K562 (cell line): ENCODE data around the gene CMIP. TPM values are rescaled to one million over a fixed set of nuclear protein-coding genes. Genes with fewer than 3 reads are reported as not detected.
A peak's percentile ranks its signal among the peaks of the same experiment; 100 is the strongest.

Experiments
- ATAC-seq: fragments of 200-7000 bp; cut with Tn5 transposase; 3 replicates; pipeline ENCODE4 v1.9.1; 2020; ENCODE audit warnings: moderate library complexity
- BruUV-seq: library from RNA; stranded (reverse); fragments of 400-500 nt; replicated peaks from 2 replicates; lab custom pipeline; 2021; lab: Mats Ljungman, UMichigan
- CTCF ChIA-PET: fragments of 300-600 bp; formaldehyde crosslinking; extraction: SDS; loops from one replicate; lab custom pipeline; 2021; ENCODE audit warnings: low intra/inter-chr PET ratio; lab: Yijun Ruan, JAX
- POLR2A ChIA-PET: fragments of 300-600, 350-650 bp; sonication (Branson Sonifier 250); formaldehyde crosslinking; extraction: SDS; loops from one replicate; lab custom pipeline; 2021; ENCODE audit warnings: antibody characterized with exemption, inconsistent platforms; lab: Yijun Ruan, JAX
- DNase-seq, 4 experiments: peaks; one replicate each; pipeline versions ENCODE4 v3.0.0 to v3.0.0-alpha.2; 2011 to 2018; ENCODE audit warnings: low spot score in 3 of 4, mixed read lengths in 3 of 4; ENCODE audit errors: extremely low read depth in 1 of 4
- FAIRE-seq: peaks from 2 replicates; lab custom pipeline; 2011; peaks lifted over from hg19 to GRCh38; lab: Jason Lieb, UNC
- H2AFZ ChIP-seq: 2 replicates; pipeline ENCODE4 v1.6.0; 2011; ENCODE audit warnings: low read depth, low read length, control low read depth, inconsistent platforms
- H3K27ac ChIP-seq: fragments of 200-600 bp; 3 replicates; pipeline ENCODE4 v1.8.0; 2011; ENCODE audit warnings: low read depth, mild to moderate bottlenecking, control low read depth, inconsistent platforms, low read length, moderate library complexity, mixed read lengths; ENCODE audit errors: extremely low read depth
- H3K27me3 ChIP-seq, 2 experiments: fragments of 300-600 bp in 1 of 2; 2 replicates in 1 of 2; 3 replicates in 1 of 2; pipeline versions ENCODE4 v1.6.0 to v1.8.0; 2011; ENCODE audit warnings: inconsistent platforms in 2 of 2, low read length in 2 of 2, mild to moderate bottlenecking in 1 of 2, mixed read lengths in 1 of 2, moderate library complexity in 1 of 2; ENCODE audit not compliant: control insufficient read depth in 2 of 2, insufficient read depth in 2 of 2
- H3K36me3 ChIP-seq: fragments of 300-600 bp; 3 replicates; pipeline ENCODE4 v1.8.0; 2011; ENCODE audit warnings: mild to moderate bottlenecking, low read length, inconsistent platforms; ENCODE audit not compliant: control insufficient read depth, insufficient read depth
- H3K4me1 ChIP-seq, 2 experiments: fragments of 200-600 bp in 1 of 2; replicated peaks in 1 of 2; 2 replicates in 1 of 2; 3 replicates in 1 of 2; pipeline versions ENCODE4 v1.5.1 to v1.8.0; 2011; ENCODE audit warnings: inconsistent platforms in 2 of 2, low read length in 2 of 2, mild to moderate bottlenecking in 1 of 2, mixed read lengths in 1 of 2, moderate library complexity in 1 of 2; ENCODE audit not compliant: control insufficient read depth in 2 of 2, insufficient read depth in 2 of 2
- H3K4me2 ChIP-seq: 2 replicates; pipeline ENCODE4 v1.6.1; 2011; ENCODE audit warnings: low read length, control low read depth, inconsistent platforms, mixed read lengths; ENCODE audit not compliant: insufficient read depth
- H3K4me3 ChIP-seq: fragments of 200-600 bp; sonication (generic), shearing (Covaris generic); 2 replicates; pipeline ENCODE4 v1.5.1; 2016; ENCODE audit warnings: control low read depth, inconsistent platforms
- H3K79me2 ChIP-seq: fragments of 200-600 bp; 3 replicates; pipeline ENCODE4 v1.8.0; 2011; ENCODE audit warnings: low read length, inconsistent platforms; ENCODE audit not compliant: control insufficient read depth, insufficient read depth
- H3K9ac ChIP-seq, 2 experiments: 2 replicates each; pipeline versions ENCODE4 v1.6.0 to v1.6.1; 2011; ENCODE audit warnings: low read depth in 2 of 2, low read length in 2 of 2, control low read depth in 1 of 2, inconsistent platforms in 1 of 2, mild to moderate bottlenecking in 1 of 2, mixed read lengths in 1 of 2; ENCODE audit not compliant: insufficient read depth in 1 of 2
- H3K9me1 ChIP-seq: one replicate; pipeline ENCODE4 v1.6.0; 2011; ENCODE audit warnings: inconsistent platforms, mild to moderate bottlenecking, low read length, moderate library complexity; ENCODE audit not compliant: control insufficient read depth, insufficient read depth
- H3K9me3 ChIP-seq: replicated peaks from 2 replicates; pipeline ENCODE4 v1.5.1; 2011; ENCODE audit warnings: low read depth, low read length, inconsistent platforms; ENCODE audit not compliant: control insufficient read depth, insufficient read depth
- H4K20me1 ChIP-seq: replicated peaks from 2 replicates; pipeline ENCODE4 v1.6.1; 2011; ENCODE audit warnings: low read length, inconsistent platforms, mixed read lengths; ENCODE audit not compliant: control insufficient read depth, insufficient read depth
- HDAC1 ChIP-seq, 2 experiments: fragments of 450-650 bp; IDR thresholded peaks; 2 replicates each; pipeline ENCODE4 v1.6.1; 2016 to 2017; ENCODE audit warnings: inconsistent platforms in 1 of 2, mild to moderate bottlenecking in 1 of 2, moderate library complexity in 1 of 2
- HMGN3 ChIP-seq: IDR thresholded peaks from 2 replicates; pipeline ENCODE4 v1.6.1; 2011; ENCODE audit warnings: borderline replicate concordance, low read depth, mild to moderate bottlenecking, mixed read lengths, low read length; ENCODE audit not compliant: insufficient read length; ENCODE audit errors: extremely low read depth
- KDM5B ChIP-seq: fragments of 200-600 bp; sonication (generic); IDR thresholded peaks from 2 replicates; pipeline ENCODE4 v1.6.1; 2012; ENCODE audit warnings: low read depth, mild to moderate bottlenecking, moderate library complexity, low read length, control low read depth, inconsistent platforms; ENCODE audit not compliant: insufficient replicate concordance
- SAP30 ChIP-seq: fragments of 200-600 bp; sonication (generic); IDR thresholded peaks from 2 replicates; pipeline ENCODE4 v1.6.1; 2012; ENCODE audit warnings: borderline replicate concordance, low read depth, mild to moderate bottlenecking, moderate library complexity, low read length, control low read depth, inconsistent platforms; ENCODE audit not compliant: insufficient read depth, poor library complexity, severe bottlenecking
- THRAP3 ChIP-seq: fragments of 450-650 bp; IDR thresholded peaks from 2 replicates; pipeline ENCODE4 v1.6.1; 2016; ENCODE audit warnings: mild to moderate bottlenecking, inconsistent platforms, borderline replicate concordance
- ZEB2 ChIP-seq: fragments of 450-650 bp; IDR thresholded peaks from 2 replicates; pipeline ENCODE4 v1.6.1; 2016
- ZFX ChIP-seq: sonication (generic); formaldehyde crosslinking; IDR thresholded peaks from 2 replicates; pipeline ENCODE4 v1.8.0; 2022; ENCODE audit warnings: mild to moderate bottlenecking, missing genetic modification reagents, moderate library complexity
- ZNF165 ChIP-seq: fragments of 250-450 bp; sonication (Bioruptor Pico); IDR thresholded peaks from 2 replicates; pipeline ENCODE4 v1.4.0; 2020; ENCODE audit warnings: borderline replicate concordance
- ZZZ3 ChIP-seq: fragments of 450-650 bp; IDR thresholded peaks from 2 replicates; pipeline ENCODE4 v1.6.1; 2016; ENCODE audit warnings: antibody characterized with exemption, mild to moderate bottlenecking, moderate library complexity
- WGBS: fragments of 100-300 bp; shearing (Covaris generic); methylation state at CpG from one replicate; pipeline ENCODE4 v1.1.6; 2016; ENCODE audit warnings: low coverage, mixed read lengths; ENCODE audit not compliant: insufficient coverage; ENCODE audit errors: missing lambda C conversion rate; 5-methylcytosine and 5-hydroxymethylcytosine counted together
- in situ Hi-C: fragments of 300-500 bp; cut with MboI; formaldehyde crosslinking; loops from 4 replicates; pipeline ENCODE4 v1.15.0; 2018; ENCODE audit warnings: inconsistent platforms, mixed read lengths
- intact Hi-C: fragments of 100-400 bp; cut with micrococcal nuclease; formaldehyde crosslinking; loops from 2 replicates; pipeline ENCODE4 v1.14.2; 2022
- polyA plus RNA-seq, 8 experiments: library from polyadenylated mRNA; depleted of rRNA in 4 of 8; stranded (reverse) in 5 of 8; unstranded in 3 of 8; fragments of >200 nt; fragmentation: Nextera tagmentation in 2 of 8; fragmentation: Illumina TruSeq in 1 of 8; extraction: Ambion mirVana in 2 of 8; extraction: Trizol in 1 of 8; gene quantifications; 2 replicates each; pipeline versions ENCODE4 v1.2.1 to v1.2.3, GENCODE V29; 2011 to 2014; ENCODE audit warnings: inconsistent platforms in 1 of 8, missing spikeins in 1 of 8
- total RNA-seq, 7 experiments: library from RNA; depleted of rRNA in 6 of 7; stranded (reverse); fragments of >200 nt in 6 of 7; fragmentation: Illumina TruSeq in 2 of 7; extraction: Trizol in 2 of 7; gene quantifications; 2 replicates each; pipeline versions ENCODE4 v1.2.1 to v1.2.3, GENCODE V29; 2011 to 2021; ENCODE audit warnings: low replicate concordance in 1 of 7
- TF ChIP-seq, protein P1 (sequence below): sonication (generic); formaldehyde crosslinking; IDR thresholded peaks from 2 replicates; pipeline ENCODE4 v1.8.0; 2022; ENCODE audit warnings: mild to moderate bottlenecking, missing genetic modification reagents
- TF ChIP-seq, protein P2 (sequence below): fragments of 150-350 bp; conservative IDR thresholded peaks from 2 replicates; pipeline ENCODE4 v1.6.1; 2014; ENCODE audit warnings: low read length
- TF ChIP-seq, protein P3 (sequence below), 2 experiments: IDR thresholded peaks; 2 replicates each; pipeline ENCODE4 v1.6.1; 2011; ENCODE audit warnings: borderline replicate concordance in 1 of 2, control low read depth in 1 of 2, low read depth in 1 of 2, low read length in 1 of 2, mild to moderate bottlenecking in 1 of 2, mixed read lengths in 1 of 2, moderate library complexity in 1 of 2; ENCODE audit not compliant: insufficient read depth in 1 of 2, insufficient read length in 1 of 2, poor library complexity in 1 of 2, severe bottlenecking in 1 of 2; ENCODE audit errors: extremely low read depth in 1 of 2

The CMIP gene
- total and polyA plus RNA-seq, 9 of the 15 experiments (the other 6 are each of a cell fraction or from before 2014, with no cell fraction given): 0.94 to 82.5 (median 10.3) TPM

DNA sequence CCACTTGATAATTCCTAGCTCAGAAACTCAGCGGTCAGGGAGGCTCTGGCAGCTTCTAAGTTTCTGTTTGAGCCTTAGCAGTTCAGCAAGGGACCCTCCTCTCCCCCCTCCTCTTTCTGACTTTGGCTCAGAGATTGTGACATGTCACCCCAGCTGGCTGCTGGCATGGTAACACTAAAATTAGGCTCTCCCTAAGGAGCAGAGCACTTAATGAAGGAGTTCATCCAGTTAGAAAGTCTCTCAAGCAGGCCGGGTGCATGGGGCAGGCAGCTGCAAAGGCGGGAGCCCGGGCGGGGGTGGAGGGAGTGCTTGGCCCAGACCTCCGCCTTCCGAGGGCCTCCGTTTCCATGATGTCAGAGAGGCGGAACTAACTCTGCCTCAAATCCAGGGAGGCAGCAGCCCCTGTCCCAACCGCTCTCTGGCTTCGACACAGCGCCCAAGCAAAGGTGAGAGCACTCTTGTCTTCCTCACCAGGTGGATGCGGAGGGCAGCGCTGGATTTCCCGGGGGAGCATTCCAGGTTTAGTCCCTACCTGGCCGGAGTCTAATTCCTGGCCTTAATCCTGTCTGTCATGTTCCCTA is 206.5 kb downstream of the CMIP start:
- ATAC-seq (peak; percentile 72), DNase-seq (peak; percentile 66 to 74 (median 68)), FAIRE-seq (no peak)
- Histone ChIP-seq H3K27me3 (no peaks in the 10 kb centered on the region), H3K9ac (peak overlapping the region; percentile 31 to 60), H3K9me1 (no peaks in the 10 kb centered on the region), H3K4me3 (no peak overlapping the region), H3K36me3 (peaks cover 32% of the 10 kb centered on the region), H2AFZ (no peak overlapping the region), H3K4me2 (peak overlapping the region; percentile 62), H3K27ac (peak overlapping the region; percentile 63; the same call in 2 of the 3 replicates), H3K4me1 (peaks cover 40 to 42% of the 10 kb centered on the region in 2 experiments), H3K9me3 (no peaks in the 10 kb centered on the region), H4K20me1 (peaks cover 5% of the 10 kb centered on the region; the same call in 1 of the 2 replicates), H3K79me2 (peaks cover 52% of the 10 kb centered on the region)
- 58% methylated on average over 16 of the region's 16 CpGs for WGBS
- BruUV-seq: no TSS peak
- ChIA-PET CTCF (no interaction called here), POLR2A (interaction anchor here (0.6 to 1.2 kb wide), 8 partner anchors 8 to 1927 kb away, joined by 3 to 6 read pairs (median 3); no protein-coding TSS in a partner anchor)
- intact Hi-C loops (no loop called here), in situ Hi-C loops (no loop called here)
- TF ChIP-seq ZNF165 (CRISPR knock-in tag) (no peak), HMGN3 (peak; percentile 49), HDAC1 (IDR thresholded peaks at IDR 0.05) (no peak), THRAP3 (no peak), ZEB2 (peak; percentile 23; the same call in 1 of the 2 replicates), ZZZ3 (no peak), SAP30 (peak; percentile 51), KDM5B (peak; percentile 65), ZFX (CRISPR knock-in tag) (peak; percentile 51)
- TF ChIP-seq, protein P1, sequence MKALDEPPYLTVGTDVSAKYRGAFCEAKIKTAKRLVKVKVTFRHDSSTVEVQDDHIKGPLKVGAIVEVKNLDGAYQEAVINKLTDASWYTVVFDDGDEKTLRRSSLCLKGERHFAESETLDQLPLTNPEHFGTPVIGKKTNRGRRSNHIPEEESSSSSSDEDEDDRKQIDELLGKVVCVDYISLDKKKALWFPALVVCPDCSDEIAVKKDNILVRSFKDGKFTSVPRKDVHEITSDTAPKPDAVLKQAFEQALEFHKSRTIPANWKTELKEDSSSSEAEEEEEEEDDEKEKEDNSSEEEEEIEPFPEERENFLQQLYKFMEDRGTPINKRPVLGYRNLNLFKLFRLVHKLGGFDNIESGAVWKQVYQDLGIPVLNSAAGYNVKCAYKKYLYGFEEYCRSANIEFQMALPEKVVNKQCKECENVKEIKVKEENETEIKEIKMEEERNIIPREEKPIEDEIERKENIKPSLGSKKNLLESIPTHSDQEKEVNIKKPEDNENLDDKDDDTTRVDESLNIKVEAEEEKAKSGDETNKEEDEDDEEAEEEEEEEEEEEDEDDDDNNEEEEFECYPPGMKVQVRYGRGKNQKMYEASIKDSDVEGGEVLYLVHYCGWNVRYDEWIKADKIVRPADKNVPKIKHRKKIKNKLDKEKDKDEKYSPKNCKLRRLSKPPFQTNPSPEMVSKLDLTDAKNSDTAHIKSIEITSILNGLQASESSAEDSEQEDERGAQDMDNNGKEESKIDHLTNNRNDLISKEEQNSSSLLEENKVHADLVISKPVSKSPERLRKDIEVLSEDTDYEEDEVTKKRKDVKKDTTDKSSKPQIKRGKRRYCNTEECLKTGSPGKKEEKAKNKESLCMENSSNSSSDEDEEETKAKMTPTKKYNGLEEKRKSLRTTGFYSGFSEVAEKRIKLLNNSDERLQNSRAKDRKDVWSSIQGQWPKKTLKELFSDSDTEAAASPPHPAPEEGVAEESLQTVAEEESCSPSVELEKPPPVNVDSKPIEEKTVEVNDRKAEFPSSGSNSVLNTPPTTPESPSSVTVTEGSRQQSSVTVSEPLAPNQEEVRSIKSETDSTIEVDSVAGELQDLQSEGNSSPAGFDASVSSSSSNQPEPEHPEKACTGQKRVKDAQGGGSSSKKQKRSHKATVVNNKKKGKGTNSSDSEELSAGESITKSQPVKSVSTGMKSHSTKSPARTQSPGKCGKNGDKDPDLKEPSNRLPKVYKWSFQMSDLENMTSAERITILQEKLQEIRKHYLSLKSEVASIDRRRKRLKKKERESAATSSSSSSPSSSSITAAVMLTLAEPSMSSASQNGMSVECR: peak; percentile 32; the same call in 1 of the 2 replicates
- TF ChIP-seq, protein P2, sequence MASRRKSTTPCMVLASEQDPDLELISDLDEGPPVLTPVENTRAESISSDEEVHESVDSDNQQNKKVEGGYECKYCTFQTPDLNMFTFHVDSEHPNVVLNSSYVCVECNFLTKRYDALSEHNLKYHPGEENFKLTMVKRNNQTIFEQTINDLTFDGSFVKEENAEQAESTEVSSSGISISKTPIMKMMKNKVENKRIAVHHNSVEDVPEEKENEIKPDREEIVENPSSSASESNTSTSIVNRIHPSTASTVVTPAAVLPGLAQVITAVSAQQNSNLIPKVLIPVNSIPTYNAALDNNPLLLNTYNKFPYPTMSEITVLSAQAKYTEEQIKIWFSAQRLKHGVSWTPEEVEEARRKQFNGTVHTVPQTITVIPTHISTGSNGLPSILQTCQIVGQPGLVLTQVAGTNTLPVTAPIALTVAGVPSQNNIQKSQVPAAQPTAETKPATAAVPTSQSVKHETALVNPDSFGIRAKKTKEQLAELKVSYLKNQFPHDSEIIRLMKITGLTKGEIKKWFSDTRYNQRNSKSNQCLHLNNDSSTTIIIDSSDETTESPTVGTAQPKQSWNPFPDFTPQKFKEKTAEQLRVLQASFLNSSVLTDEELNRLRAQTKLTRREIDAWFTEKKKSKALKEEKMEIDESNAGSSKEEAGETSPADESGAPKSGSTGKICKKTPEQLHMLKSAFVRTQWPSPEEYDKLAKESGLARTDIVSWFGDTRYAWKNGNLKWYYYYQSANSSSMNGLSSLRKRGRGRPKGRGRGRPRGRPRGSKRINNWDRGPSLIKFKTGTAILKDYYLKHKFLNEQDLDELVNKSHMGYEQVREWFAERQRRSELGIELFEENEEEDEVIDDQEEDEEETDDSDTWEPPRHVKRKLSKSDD: 0 out of 2 replicates have a peak, but pooled peaks have one; percentile 35
- TF ChIP-seq, protein P3, sequence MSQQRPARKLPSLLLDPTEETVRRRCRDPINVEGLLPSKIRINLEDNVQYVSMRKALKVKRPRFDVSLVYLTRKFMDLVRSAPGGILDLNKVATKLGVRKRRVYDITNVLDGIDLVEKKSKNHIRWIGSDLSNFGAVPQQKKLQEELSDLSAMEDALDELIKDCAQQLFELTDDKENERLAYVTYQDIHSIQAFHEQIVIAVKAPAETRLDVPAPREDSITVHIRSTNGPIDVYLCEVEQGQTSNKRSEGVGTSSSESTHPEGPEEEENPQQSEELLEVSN (IDR thresholded peaks at IDR 0.05; ENCODE audit: borderline replicate concordance in 1 of 2, extremely low read depth in 1 of 2, insufficient read depth in 1 of 2, insufficient read length in 1 of 2, low read depth in 1 of 2, low read length in 1 of 2, poor library complexity in 1 of 2, severe bottlenecking in 1 of 2): peak; percentile 50 to 83
